ENCODE results near the gene R3HDM2. TPM values are rescaled to one million over a fixed set of nuclear protein-coding genes. Genes with fewer than 3 reads are reported as not detected.

R3HDM2 gene
- total and polyA plus RNA-seq, 2 of the 13 experiments (the other 11 are each of a cell fraction or from before 2014, with no cell fraction given), result 11.1 to 23.5 TPM

DNA sequence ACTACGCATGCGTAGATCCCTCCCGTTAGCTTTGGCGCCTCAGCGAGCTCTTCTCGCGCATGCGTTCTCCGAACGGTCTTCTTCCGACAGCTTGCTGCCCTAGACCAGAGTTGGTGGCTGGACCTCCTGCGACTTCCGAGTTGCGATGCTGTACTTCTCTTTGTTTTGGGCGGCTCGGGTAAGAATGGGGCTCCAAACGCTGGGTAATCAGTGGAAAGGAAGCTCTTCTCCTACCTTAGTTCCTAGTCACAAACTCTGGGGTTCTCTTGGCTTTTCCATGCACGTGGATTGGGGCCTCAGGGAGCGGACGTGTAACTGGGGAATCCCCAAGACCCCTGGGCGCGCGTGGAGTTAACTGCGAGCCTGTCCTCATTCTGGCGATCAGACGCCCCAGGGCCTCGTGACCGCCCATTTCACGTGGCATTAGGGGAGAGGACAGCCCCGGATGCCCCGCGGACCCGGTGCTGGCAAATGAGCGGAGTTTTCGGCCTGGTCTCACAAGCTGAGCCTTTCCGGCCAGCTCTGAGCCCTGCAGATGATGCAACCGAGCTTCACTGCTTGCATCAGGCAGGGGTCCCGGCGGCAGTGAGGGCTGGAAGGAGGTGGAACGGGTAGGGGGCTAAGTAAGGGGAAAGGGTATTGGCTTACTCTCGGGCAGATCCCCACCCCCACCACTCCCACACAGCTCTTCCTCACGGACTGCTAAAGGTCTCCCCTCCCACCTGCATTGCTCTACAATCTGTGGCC lies 201.0 kb downstream of the R3HDM2 start, which contains the start of gene SHMT2 (continued):
- TF ChIP-seq CHCHD3 (CRISPR knock-in tag; IDR thresholded peaks at IDR 0.05) (0 out of 2 replicates have a peak, but pooled peaks have one; percentile 56), NCOA5 (CRISPR knock-in tag; IDR thresholded peaks at IDR 0.05) (no peak), CAMTA2 (CRISPR knock-in tag; IDR thresholded peaks at IDR 0.05; ENCODE audit: borderline replicate concordance) (no peak), REPIN1 (CRISPR knock-in tag; IDR thresholded peaks at IDR 0.05; ENCODE audit: borderline replicate concordance, low read depth) (no peak), ZNF670 (CRISPR knock-in tag; IDR thresholded peaks at IDR 0.05; ENCODE audit: borderline replicate concordance) (peak; percentile 80; the same call in 1 of the 2 replicates)
- TF ChIP-seq, protein P1, sequence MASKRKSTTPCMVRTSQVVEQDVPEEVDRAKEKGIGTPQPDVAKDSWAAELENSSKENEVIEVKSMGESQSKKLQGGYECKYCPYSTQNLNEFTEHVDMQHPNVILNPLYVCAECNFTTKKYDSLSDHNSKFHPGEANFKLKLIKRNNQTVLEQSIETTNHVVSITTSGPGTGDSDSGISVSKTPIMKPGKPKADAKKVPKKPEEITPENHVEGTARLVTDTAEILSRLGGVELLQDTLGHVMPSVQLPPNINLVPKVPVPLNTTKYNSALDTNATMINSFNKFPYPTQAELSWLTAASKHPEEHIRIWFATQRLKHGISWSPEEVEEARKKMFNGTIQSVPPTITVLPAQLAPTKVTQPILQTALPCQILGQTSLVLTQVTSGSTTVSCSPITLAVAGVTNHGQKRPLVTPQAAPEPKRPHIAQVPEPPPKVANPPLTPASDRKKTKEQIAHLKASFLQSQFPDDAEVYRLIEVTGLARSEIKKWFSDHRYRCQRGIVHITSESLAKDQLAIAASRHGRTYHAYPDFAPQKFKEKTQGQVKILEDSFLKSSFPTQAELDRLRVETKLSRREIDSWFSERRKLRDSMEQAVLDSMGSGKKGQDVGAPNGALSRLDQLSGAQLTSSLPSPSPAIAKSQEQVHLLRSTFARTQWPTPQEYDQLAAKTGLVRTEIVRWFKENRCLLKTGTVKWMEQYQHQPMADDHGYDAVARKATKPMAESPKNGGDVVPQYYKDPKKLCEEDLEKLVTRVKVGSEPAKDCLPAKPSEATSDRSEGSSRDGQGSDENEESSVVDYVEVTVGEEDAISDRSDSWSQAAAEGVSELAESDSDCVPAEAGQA (IDR thresholded peaks at IDR 0.05; ENCODE audit: low read depth), result no peak; the same call in 1 of the 2 replicates
- TF ChIP-seq, protein P1 (CRISPR knock-in tag; IDR thresholded peaks at IDR 0.05; ENCODE audit: borderline replicate concordance), result peak; percentile 34; the same call in 1 of the 2 replicates
- TF ChIP-seq, protein P2, sequence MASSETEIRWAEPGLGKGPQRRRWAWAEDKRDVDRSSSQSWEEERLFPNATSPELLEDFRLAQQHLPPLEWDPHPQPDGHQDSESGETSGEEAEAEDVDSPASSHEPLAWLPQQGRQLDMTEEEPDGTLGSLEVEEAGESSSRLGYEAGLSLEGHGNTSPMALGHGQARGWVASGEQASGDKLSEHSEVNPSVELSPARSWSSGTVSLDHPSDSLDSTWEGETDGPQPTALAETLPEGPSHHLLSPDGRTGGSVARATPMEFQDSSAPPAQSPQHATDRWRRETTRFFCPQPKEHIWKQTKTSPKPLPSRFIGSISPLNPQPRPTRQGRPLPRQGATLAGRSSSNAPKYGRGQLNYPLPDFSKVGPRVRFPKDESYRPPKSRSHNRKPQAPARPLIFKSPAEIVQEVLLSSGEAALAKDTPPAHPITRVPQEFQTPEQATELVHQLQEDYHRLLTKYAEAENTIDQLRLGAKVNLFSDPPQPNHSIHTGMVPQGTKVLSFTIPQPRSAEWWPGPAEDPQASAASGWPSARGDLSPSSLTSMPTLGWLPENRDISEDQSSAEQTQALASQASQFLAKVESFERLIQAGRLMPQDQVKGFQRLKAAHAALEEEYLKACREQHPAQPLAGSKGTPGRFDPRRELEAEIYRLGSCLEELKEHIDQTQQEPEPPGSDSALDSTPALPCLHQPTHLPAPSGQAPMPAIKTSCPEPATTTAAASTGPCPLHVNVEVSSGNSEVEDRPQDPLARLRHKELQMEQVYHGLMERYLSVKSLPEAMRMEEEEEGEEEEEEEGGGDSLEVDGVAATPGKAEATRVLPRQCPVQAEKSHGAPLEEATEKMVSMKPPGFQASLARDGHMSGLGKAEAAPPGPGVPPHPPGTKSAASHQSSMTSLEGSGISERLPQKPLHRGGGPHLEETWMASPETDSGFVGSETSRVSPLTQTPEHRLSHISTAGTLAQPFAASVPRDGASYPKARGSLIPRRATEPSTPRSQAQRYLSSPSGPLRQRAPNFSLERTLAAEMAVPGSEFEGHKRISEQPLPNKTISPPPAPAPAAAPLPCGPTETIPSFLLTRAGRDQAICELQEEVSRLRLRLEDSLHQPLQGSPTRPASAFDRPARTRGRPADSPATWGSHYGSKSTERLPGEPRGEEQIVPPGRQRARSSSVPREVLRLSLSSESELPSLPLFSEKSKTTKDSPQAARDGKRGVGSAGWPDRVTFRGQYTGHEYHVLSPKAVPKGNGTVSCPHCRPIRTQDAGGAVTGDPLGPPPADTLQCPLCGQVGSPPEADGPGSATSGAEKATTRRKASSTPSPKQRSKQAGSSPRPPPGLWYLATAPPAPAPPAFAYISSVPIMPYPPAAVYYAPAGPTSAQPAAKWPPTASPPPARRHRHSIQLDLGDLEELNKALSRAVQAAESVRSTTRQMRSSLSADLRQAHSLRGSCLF (CRISPR knock-in tag; IDR thresholded peaks at IDR 0.05; ENCODE audit: borderline replicate concordance), result no peak
- TF ChIP-seq, protein P3, sequence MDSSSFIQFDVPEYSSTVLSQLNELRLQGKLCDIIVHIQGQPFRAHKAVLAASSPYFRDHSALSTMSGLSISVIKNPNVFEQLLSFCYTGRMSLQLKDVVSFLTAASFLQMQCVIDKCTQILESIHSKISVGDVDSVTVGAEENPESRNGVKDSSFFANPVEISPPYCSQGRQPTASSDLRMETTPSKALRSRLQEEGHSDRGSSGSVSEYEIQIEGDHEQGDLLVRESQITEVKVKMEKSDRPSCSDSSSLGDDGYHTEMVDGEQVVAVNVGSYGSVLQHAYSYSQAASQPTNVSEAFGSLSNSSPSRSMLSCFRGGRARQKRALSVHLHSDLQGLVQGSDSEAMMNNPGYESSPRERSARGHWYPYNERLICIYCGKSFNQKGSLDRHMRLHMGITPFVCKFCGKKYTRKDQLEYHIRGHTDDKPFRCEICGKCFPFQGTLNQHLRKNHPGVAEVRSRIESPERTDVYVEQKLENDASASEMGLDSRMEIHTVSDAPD (CRISPR knock-in tag; IDR thresholded peaks at IDR 0.05), result no peak
- TF ChIP-seq, protein P4, sequence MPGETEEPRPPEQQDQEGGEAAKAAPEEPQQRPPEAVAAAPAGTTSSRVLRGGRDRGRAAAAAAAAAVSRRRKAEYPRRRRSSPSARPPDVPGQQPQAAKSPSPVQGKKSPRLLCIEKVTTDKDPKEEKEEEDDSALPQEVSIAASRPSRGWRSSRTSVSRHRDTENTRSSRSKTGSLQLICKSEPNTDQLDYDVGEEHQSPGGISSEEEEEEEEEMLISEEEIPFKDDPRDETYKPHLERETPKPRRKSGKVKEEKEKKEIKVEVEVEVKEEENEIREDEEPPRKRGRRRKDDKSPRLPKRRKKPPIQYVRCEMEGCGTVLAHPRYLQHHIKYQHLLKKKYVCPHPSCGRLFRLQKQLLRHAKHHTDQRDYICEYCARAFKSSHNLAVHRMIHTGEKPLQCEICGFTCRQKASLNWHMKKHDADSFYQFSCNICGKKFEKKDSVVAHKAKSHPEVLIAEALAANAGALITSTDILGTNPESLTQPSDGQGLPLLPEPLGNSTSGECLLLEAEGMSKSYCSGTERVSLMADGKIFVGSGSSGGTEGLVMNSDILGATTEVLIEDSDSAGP (CRISPR knock-in tag; IDR thresholded peaks at IDR 0.05; ENCODE audit: borderline replicate concordance), result peak; percentile 76; the same call in 1 of the 2 replicates
- TF ChIP-seq, protein P5, sequence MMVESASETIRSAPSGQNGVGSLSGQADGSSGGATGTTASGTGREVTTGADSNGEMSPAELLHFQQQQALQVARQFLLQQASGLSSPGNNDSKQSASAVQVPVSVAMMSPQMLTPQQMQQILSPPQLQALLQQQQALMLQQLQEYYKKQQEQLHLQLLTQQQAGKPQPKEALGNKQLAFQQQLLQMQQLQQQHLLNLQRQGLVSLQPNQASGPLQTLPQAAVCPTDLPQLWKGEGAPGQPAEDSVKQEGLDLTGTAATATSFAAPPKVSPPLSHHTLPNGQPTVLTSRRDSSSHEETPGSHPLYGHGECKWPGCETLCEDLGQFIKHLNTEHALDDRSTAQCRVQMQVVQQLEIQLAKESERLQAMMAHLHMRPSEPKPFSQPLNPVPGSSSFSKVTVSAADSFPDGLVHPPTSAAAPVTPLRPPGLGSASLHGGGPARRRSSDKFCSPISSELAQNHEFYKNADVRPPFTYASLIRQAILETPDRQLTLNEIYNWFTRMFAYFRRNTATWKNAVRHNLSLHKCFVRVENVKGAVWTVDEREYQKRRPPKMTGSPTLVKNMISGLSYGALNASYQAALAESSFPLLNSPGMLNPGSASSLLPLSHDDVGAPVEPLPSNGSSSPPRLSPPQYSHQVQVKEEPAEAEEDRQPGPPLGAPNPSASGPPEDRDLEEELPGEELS (CRISPR knock-in tag; IDR thresholded peaks at IDR 0.05), result no peak
